HepG2 (cell line): ENCODE data around the gene NBPF1. TPM values are rescaled to one million over a fixed set of nuclear protein-coding genes. Genes with fewer than 3 reads are reported as not detected.
"Not testable (repeated sequence)": the region's sequence is repeated elsewhere in the genome, so short reads cannot be mapped to it uniquely, and the experiment has no call there.

ENCODE experiments used
- ATAC-seq: fragments of 200-7000 bp; cut with Tn5 transposase; 3 replicates; pipeline ENCODE4 v1.9.1; 2020; ENCODE audit warnings: mild to moderate bottlenecking, moderate library complexity
- BruUV-seq: library from RNA; stranded (reverse); fragments of 400-500 nt; replicated peaks from 2 replicates; lab custom pipeline; 2021; lab: Mats Ljungman, UMichigan
- CTCF ChIA-PET: fragments of 300-600 bp; formaldehyde crosslinking; extraction: SDS; loops from one replicate; lab custom pipeline; 2021; ENCODE audit warnings: low total read pairs, inconsistent platforms, low intra/inter-chr PET ratio; lab: Yijun Ruan, JAX
- POLR2A ChIA-PET: fragments of 350-600 bp; sonication (Branson Sonifier 250); formaldehyde crosslinking; loops from one replicate; lab custom pipeline; 2020; ENCODE audit warnings: antibody characterized with exemption, inconsistent platforms; lab: Yijun Ruan, JAX
- DNase-seq: peaks from one replicate; pipeline ENCODE4 v3.0.0-alpha.2; 2015; ENCODE audit warnings: low spot score
- FAIRE-seq: peaks from 3 replicates; lab custom pipeline; 2011; peaks lifted over from hg19 to GRCh38; lab: Jason Lieb, UNC
- H2AFZ ChIP-seq: one replicate; pipeline ENCODE4 v1.6.1; 2011; ENCODE audit warnings: low read length, inconsistent platforms
- H3K27ac ChIP-seq: fragments of 300-600 bp; 3 replicates; pipeline ENCODE4 v1.8.0; 2011; ENCODE audit warnings: mixed run types, mild to moderate bottlenecking, mixed read lengths, low read length, inconsistent platforms; ENCODE audit not compliant: insufficient read depth; ENCODE audit errors: extremely low read length
- H3K27me3 ChIP-seq, 2 experiments: fragments of 200-600 bp in 1 of 2; 2 replicates in 1 of 2; 3 replicates in 1 of 2; pipeline versions ENCODE4 v1.6.0 to v1.8.0; 2011; ENCODE audit warnings: low read length in 2 of 2, mild to moderate bottlenecking in 2 of 2, moderate library complexity in 2 of 2, inconsistent platforms in 1 of 2; ENCODE audit not compliant: insufficient read depth in 2 of 2, control insufficient read depth in 1 of 2
- H3K36me3 ChIP-seq, 2 experiments: fragments of 200-600 bp in 1 of 2; replicated peaks in 1 of 2; 2 replicates in 1 of 2; 3 replicates in 1 of 2; pipeline versions ENCODE4 v1.5.1 to v1.8.0; 2011; ENCODE audit warnings: low read length in 2 of 2, inconsistent platforms in 1 of 2; ENCODE audit not compliant: insufficient read depth in 2 of 2, control insufficient read depth in 1 of 2
- H3K4me1 ChIP-seq: 2 replicates; pipeline ENCODE4 v1.5.1; 2012; ENCODE audit warnings: low read length, inconsistent platforms; ENCODE audit not compliant: insufficient read depth
- H3K4me2 ChIP-seq: 2 replicates; pipeline ENCODE4 v1.6.0; 2011; ENCODE audit warnings: low read depth, low read length, inconsistent platforms
- H3K4me3 ChIP-seq, 3 experiments: fragments of 200-600 bp in 1 of 3; sonication (generic), shearing (Covaris generic) in 1 of 3; replicated peaks in 1 of 3; 2 replicates each; pipeline ENCODE4 v1.5.1; 2011 to 2016; ENCODE audit warnings: low read length in 3 of 3, inconsistent platforms in 2 of 3, low read depth in 2 of 3, mild to moderate bottlenecking in 2 of 3, control low read depth in 1 of 3, mixed read lengths in 1 of 3; ENCODE audit not compliant: insufficient read depth in 1 of 3
- H3K79me2 ChIP-seq: one replicate; pipeline ENCODE4 v1.6.1; 2011; ENCODE audit warnings: low read length, inconsistent platforms; ENCODE audit not compliant: insufficient read depth
- H3K9ac ChIP-seq: 2 replicates; pipeline ENCODE4 v1.6.0; 2011; ENCODE audit warnings: mild to moderate bottlenecking, low read depth, low read length, inconsistent platforms; ENCODE audit not compliant: insufficient read depth
- H3K9me3 ChIP-seq: 2 replicates; pipeline ENCODE4 v1.5.1; 2012; ENCODE audit warnings: mild to moderate bottlenecking, low read length
- H4K20me1 ChIP-seq: 2 replicates; pipeline ENCODE4 v1.6.0; 2011; ENCODE audit warnings: inconsistent platforms, mild to moderate bottlenecking, low read length, moderate library complexity; ENCODE audit not compliant: insufficient read depth
- BATF2 ChIP-seq: sonication (generic); formaldehyde crosslinking; IDR thresholded peaks from 2 replicates; pipeline ENCODE4 v1.8.0; 2022; ENCODE audit warnings: mild to moderate bottlenecking, missing genetic modification reagents, moderate library complexity
- LCORL ChIP-seq, 2 experiments: fragments of 450-650 bp in 1 of 2; sonication (generic) in 1 of 2; formaldehyde crosslinking in 1 of 2; IDR thresholded peaks; 2 replicates each; pipeline versions ENCODE4 v1.5.0 to v1.6.1; 2017 to 2020; ENCODE audit warnings: antibody characterized with exemption in 1 of 2, missing genetic modification reagents in 1 of 2
- RBFOX2 ChIP-seq: fragments of 200-400 bp; formaldehyde crosslinking; IDR thresholded peaks from 2 replicates; pipeline ENCODE4 v1.6.1; 2017; ENCODE audit warnings: low read depth, mild to moderate bottlenecking, low read length
- WGBS: methylation state at CpG from one replicate; pipeline ENCODE4 v1.1.6; 2017; ENCODE audit warnings: low lambda C conversion rate; 5-methylcytosine and 5-hydroxymethylcytosine counted together
- in situ Hi-C: cut with HindIII; loops from 2 replicates; pipeline ENCODE4 v1.10.0; 2017; ENCODE audit warnings: low pct_unique_long_range_greater_than_20kb; ENCODE audit not compliant: extremely low pct_ligation_motif_present
- intact Hi-C: fragments of 100-400 bp; cut with micrococcal nuclease; formaldehyde crosslinking; loops from one replicate; pipeline ENCODE4 v1.10.0; 2022; ENCODE audit not compliant: unreplicated experiment
- polyA plus RNA-seq, 8 experiments: library from polyadenylated mRNA; depleted of rRNA in 3 of 8; stranded (reverse) in 7 of 8; unstranded in 1 of 8; fragments of >200 nt; fragmentation: Illumina TruSeq in 4 of 8; extraction: Trizol in 4 of 8; gene quantifications; 2 replicates each; pipeline versions ENCODE4 v1.2.1 to v1.2.3, GENCODE V29; 2011 to 2016; ENCODE audit warnings: low read depth in 4 of 8, missing spikeins in 1 of 8, mixed read lengths in 1 of 8; ENCODE audit not compliant: insufficient read depth in 1 of 8
- total RNA-seq, 5 experiments: library from RNA; depleted of rRNA; stranded (reverse); fragments of >200 nt; fragmentation: Illumina TruSeq; extraction: Trizol; gene quantifications; 2 replicates each; pipeline ENCODE4 v1.2.3, GENCODE V29; 2016; ENCODE audit warnings: low read depth in 1 of 5

The NBPF1 gene
- total and polyA plus RNA-seq, 2 of the 13 experiments (the other 11 are each of a cell fraction or from before 2014, with no cell fraction given) = 30.3 to 35.6 TPM

- intact Hi-C loops; H3K27me3 ChIP-seq; H3K27ac ChIP-seq; DNase-seq; CTCF ChIA-PET; H2AFZ ChIP-seq; POLR2A ChIA-PET; ATAC-seq; BruUV-seq; FAIRE-seq; H3K4me3 ChIP-seq; in situ Hi-C loops; H3K9me3 ChIP-seq; H3K9ac ChIP-seq; TF ChIP-seq LCORL (CRISPR knock-in tag; IDR thresholded peaks at IDR 0.05): not testable (repeated sequence)
- WGBS = 94% methylated on average over 8 of the region's 8 CpGs
- H3K79me2 ChIP-seq = peaks cover 94% of the 10 kb centered on the region
- TF ChIP-seq RBFOX2 = peak; percentile 42; the same call in 1 of the 2 replicates
- TF ChIP-seq BATF2 (CRISPR knock-in tag) = 0 out of 2 replicates have a peak, but pooled peaks have one; percentile 6
- 0 out of 2 replicates have a peak, but pooled peaks have one; percentile 16 for TF ChIP-seq LCORL (IDR thresholded peaks at IDR 0.05)
- H3K4me1 ChIP-seq = peaks cover 55% of the 10 kb centered on the region
- peaks cover 9 to 43% of the 10 kb centered on the region in 2 experiments; a peak in 4 of 5 replicates for H3K36me3 ChIP-seq
- peaks cover 49% of the 10 kb centered on the region for H4K20me1 ChIP-seq
- peak overlapping the region; percentile 96; the same call in 1 of the 2 replicates for H3K4me2 ChIP-seq
Measured at GRCh38 chr1:16641159-16641975, 28.0 kb upstream of the NBPF1 start.
